Activated naive CD8-positive, alpha-beta T cell (primary cell): ENCODE data around the gene GAL3ST3.
"Not testable (repeated sequence)": the region's sequence is repeated elsewhere in the genome, so short reads cannot be mapped to it uniquely, and the experiment has no call there.

Experiments used
- H3K27ac Mint-ChIP-seq: one replicate; pipeline ENCODE4 v1.8.0; 2021; ENCODE audit warnings: mixed read lengths
- H3K27me3 Mint-ChIP-seq: one replicate; pipeline ENCODE4 v1.8.0; 2021; ENCODE audit warnings: mixed read lengths
- H3K36me3 Mint-ChIP-seq: one replicate; pipeline ENCODE4 v1.8.0; 2021; ENCODE audit warnings: mixed read lengths
- H3K4me1 Mint-ChIP-seq: one replicate; pipeline ENCODE4 v1.8.0; 2021; ENCODE audit warnings: low read depth, mixed read lengths
- H3K4me3 Mint-ChIP-seq: one replicate; pipeline ENCODE4 v1.8.0; 2021; ENCODE audit warnings: mild to moderate bottlenecking, mixed read lengths
- H3K9me3 Mint-ChIP-seq: one replicate; pipeline ENCODE4 v1.8.0; 2021; ENCODE audit warnings: low read depth, mixed read lengths

The GAL3ST3 gene

GRCh38 chr11:66015936-66016792, 32.8 kb downstream of the GAL3ST3 start:
- H3K9me3 Mint-ChIP-seq, result no peaks in the 10 kb centered on the region
- H3K36me3 Mint-ChIP-seq, result no peaks in the 10 kb centered on the region
- no peak overlapping the region for H3K27ac Mint-ChIP-seq

DNA sequence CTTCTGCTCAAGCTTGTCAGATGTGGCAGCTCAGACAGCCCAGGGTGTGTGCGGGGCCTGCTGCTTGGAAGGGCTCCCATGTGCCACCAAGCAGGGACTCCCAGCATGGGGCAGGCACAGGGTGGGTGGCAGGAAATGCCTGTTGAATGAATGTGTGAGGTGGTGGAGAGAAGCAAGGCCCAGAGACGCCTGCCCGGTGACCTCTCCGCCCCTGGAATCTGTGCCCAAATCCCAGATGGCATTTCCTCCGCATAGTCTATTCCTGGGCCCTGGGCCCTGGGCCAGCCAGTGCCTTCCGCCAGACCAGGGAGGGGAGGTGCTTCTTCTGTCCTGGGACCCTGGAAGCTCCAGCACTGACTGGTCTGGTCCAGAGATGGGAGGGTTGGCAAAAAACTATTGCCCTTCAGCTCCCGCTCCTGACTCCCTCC, 33.5 kb downstream of the GAL3ST3 start:
- Mint-ChIP-seq H3K27me3 (peaks cover 2% of the 10 kb centered on the region), H3K4me1 (peaks cover 7% of the 10 kb centered on the region), H3K27ac (no peak overlapping the region), H3K4me3 (no peak overlapping the region), H3K9me3 (no peaks in the 10 kb centered on the region), H3K36me3 (no peaks in the 10 kb centered on the region)

More at GRCh38 chr11:66015936-66016792, 32.8 kb downstream of the GAL3ST3 start:
- Mint-ChIP-seq H3K4me3 (no peak overlapping the region), H3K27me3 (peaks cover 2% of the 10 kb centered on the region), H3K4me1 (peaks cover 8% of the 10 kb centered on the region)

DNA sequence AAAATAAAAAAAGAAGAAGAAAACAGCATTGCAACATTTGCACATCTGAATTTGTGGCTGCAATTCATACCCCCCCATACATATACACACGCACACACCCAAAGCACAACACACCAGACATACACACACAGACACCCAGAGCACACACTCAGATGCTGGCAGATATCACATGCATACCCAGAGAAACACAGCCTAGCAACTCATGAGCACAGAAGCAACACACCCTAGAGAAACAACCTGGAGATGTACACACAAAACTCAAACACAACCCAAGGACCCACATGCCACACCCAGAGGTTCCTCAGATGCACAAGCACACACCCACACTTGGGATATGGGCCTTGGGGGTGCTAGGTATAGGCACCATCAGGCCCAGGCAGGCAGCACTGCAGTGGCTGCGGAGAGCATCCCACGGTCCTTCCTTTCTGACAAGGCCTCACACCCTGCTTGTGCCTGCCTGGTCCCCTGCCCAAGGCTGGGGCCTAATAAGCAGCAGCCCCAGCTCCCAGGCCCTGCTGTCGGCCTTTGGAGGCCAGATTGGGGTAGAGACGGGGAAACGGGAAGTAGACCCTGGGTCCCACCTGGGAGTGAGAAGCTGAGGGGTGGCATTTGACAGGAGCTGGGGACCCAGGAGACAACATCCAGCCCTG, 34.0 kb downstream of the GAL3ST3 start:
- peaks cover 9% of the 10 kb centered on the region for H3K4me1 Mint-ChIP-seq
- peaks cover 2% of the 10 kb centered on the region for H3K27me3 Mint-ChIP-seq
- H3K9me3 Mint-ChIP-seq, result no peaks in the 10 kb centered on the region
- no peak overlapping the region for H3K27ac Mint-ChIP-seq
- H3K4me3 Mint-ChIP-seq, result no peak overlapping the region
- H3K36me3 Mint-ChIP-seq, result no peaks in the 10 kb centered on the region

DNA sequence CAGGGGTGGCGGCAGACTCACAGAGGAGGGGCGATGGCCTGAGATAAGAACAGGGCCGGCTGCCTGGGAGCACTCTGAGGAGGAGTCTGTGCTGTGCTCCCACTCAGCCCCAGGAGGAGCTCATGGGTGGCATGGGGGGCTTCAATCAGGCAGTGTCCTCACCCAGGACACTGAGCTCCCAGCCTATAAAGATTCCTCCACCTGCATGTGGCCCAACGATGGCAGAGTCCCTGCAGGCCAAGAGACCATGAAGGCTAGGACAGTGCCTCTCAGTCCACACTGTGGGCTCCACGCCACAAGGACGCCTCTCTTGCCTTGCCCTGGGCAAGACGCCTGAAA, 35.2 kb downstream of the GAL3ST3 start:
- Mint-ChIP-seq H3K4me3 (no peak overlapping the region), H3K27ac (no peak overlapping the region), H3K4me1 (peaks cover 9% of the 10 kb centered on the region), H3K9me3 (no peaks in the 10 kb centered on the region), H3K27me3 (peaks cover 2% of the 10 kb centered on the region), H3K36me3 (no peaks in the 10 kb centered on the region)

DNA sequence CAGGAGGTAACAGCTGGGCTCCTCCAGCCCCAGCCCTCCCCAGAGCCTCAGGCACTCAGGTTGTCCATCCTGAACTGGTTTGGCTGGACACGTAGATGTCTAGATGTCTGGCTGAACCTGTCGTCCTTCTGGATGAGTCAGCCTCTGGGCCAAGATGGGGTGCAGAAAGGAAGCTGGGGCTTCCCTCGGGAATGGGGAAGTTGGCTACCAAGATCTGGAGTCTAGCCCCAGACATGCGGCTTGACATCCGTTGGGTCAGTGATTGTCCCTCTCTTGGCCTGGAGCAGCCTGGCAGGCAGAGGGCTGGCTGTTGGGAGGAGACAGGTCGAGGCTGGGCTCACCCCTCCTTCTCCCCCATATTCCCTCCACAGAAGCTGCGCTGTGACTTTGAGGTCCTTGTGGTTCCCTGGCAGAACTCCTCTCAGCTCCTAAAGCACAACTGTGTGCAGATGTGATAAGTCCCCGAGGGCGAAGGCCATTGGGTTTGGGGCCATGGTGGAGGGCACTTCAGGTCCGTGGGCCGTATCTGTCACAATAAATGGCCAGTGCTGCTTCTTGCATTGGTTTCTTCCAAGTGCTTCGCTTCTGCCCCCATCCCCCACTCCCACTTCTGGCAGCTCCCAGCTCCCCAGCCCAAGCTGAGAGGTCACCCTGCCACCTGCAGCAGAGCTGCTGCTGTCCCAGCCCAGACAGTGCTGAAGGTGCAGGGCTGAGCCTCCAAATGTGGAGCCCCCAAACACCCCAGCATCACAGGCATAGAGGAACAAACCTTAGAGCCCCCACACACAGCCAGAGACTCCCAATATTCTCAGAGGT, 35.8 kb downstream of the GAL3ST3 start:
- Mint-ChIP-seq H3K4me1 (peaks cover 10% of the 10 kb centered on the region), H3K27me3 (peaks cover 2% of the 10 kb centered on the region), H3K9me3 (no peaks in the 10 kb centered on the region), H3K27ac (no peak overlapping the region), H3K4me3 (no peak overlapping the region), H3K36me3 (no peaks in the 10 kb centered on the region)

DNA sequence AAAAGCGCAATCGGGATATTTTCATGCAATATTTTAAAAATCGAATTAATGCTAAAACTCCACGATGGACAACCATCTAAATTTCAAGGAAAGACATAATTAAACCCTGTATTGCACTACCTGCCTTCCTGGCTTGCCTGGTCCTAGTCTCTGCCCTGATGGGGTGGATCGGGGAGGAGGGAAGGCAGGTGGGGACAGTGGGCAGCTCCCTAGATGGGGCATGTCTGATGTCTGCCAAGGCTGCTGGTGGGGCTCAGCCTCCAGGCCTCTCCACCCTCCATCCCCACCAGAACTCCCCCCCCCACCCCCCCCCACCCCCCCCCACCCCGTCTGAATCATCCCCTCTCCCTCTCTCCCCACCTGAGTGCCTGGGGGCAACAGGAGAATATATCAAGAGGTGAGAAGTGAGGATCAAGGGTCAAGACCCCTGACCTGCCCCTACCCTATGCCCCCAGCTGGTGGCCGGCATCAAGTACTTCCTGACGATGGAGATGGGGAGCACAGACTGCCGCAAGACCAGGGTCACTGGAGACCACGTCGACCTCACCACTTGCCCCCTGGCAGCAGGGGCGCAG, 36.5 kb downstream of the GAL3ST3 start:
- peaks cover 9% of the 10 kb centered on the region for H3K4me1 Mint-ChIP-seq
- H3K4me3 Mint-ChIP-seq, result no peak overlapping the region
- H3K27ac Mint-ChIP-seq, result no peak overlapping the region
- no peaks in the 10 kb centered on the region for H3K36me3 Mint-ChIP-seq
- H3K27me3 Mint-ChIP-seq, result peaks cover 2% of the 10 kb centered on the region
- H3K9me3 Mint-ChIP-seq, result no peaks in the 10 kb centered on the region

DNA sequence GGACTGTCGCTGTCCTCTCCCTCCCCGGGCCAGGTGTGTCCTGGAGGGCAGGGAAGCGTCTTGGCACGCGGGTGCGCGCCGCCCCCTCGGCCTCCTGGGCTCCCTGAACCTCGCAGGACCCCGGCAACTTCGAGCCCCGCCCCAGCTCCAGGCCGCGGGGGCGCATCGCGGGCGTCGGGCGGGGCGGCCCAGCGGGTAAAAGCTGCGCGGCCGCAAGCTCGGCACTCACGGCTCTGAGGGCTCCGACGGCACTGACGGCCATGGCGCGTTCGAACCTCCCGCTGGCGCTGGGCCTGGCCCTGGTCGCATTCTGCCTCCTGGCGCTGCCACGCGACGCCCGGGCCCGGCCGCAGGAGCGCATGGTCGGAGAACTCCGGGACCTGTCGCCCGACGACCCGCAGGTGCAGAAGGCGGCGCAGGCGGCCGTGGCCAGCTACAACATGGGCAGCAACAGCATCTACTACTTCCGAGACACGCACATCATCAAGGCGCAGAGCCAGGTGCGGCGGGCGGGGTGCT, 37.1 kb downstream of the GAL3ST3 start, which contains the start of gene CST6:
Gene CST6, plus strand, starts transcription at position 224 of the 519 bp plus-strand sequence. Its CDS starts 37 bp downstream, at position 261.
- Mint-ChIP-seq H3K9me3 (no peaks in the 10 kb centered on the region), H3K27ac (no peak within 1 kb of the TSS), H3K36me3 (no peaks in the 10 kb centered on the region), H3K27me3 (peaks cover 2% of the 10 kb centered on the region), H3K4me3 (no peak within 1 kb of the TSS), H3K4me1 (peaks cover 6% of the 10 kb centered on the region)

DNA sequence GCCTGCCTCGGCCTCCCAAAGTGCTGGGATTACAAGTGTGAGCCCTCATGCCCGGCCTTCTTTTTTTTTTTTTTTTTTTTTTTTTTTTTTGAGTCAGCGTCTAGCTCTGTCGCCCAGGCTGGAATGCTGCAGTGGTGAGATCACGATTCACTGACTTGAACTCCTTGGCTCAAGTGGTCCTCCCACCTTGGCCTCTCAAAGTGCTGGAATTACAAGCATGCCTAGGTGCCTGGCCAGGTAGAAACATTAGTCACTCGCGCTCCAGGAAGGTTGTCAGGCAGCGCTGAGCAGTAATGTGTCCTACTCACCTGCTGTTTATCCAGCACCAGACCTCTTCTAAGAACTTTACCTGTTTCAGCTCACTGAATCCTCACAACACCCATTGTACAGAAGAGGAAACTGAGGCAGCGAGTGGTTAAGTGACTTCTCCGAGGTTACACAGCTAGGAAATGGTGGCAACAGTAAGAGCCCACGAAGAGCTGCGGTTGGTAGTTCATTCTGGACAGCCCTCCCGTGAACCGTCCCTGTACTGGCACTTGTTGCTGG, 37.6 kb downstream of the GAL3ST3 start:
- H3K36me3 Mint-ChIP-seq, result no peaks in the 10 kb centered on the region
- H3K27ac Mint-ChIP-seq, result no peak overlapping the region
- no peak overlapping the region for H3K4me3 Mint-ChIP-seq
- H3K9me3 Mint-ChIP-seq, result no peaks in the 10 kb centered on the region
- peaks cover 6% of the 10 kb centered on the region for H3K4me1 Mint-ChIP-seq
- H3K27me3 Mint-ChIP-seq, result peaks cover 2% of the 10 kb centered on the region

DNA sequence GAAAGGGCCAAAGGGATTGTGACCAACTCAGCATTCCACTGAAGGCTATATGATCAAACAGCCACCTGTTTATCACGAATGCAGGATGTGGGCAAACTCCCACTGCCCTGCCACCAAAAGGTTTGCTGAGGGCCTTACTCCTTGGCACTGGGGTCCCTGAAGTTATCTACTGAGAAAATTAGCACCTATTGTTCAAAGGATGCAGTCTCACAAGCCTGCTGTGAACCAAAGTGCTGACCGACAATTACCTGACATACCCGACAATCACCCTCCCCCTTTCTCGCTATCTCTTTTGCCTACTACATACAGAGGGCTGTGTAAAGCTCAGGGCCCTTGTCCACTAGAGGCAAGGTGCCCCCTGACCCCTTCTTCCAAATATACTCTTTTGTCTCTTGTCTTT, 38.9 kb downstream of the GAL3ST3 start:
- H3K4me3 Mint-ChIP-seq, H3K27ac Mint-ChIP-seq, H3K4me1 Mint-ChIP-seq, H3K27me3 Mint-ChIP-seq, H3K36me3 Mint-ChIP-seq, H3K9me3 Mint-ChIP-seq: not testable (repeated sequence)

GRCh38 chr11:66008468-66009101, 40.4 kb downstream of the GAL3ST3 start:
- Mint-ChIP-seq H3K27ac (no peak overlapping the region), H3K27me3 (no peaks in the 10 kb centered on the region), H3K4me1 (peaks cover 11% of the 10 kb centered on the region), H3K4me3 (no peak overlapping the region), H3K36me3 (peaks cover 2% of the 10 kb centered on the region), H3K9me3 (no peaks in the 10 kb centered on the region)

DNA sequence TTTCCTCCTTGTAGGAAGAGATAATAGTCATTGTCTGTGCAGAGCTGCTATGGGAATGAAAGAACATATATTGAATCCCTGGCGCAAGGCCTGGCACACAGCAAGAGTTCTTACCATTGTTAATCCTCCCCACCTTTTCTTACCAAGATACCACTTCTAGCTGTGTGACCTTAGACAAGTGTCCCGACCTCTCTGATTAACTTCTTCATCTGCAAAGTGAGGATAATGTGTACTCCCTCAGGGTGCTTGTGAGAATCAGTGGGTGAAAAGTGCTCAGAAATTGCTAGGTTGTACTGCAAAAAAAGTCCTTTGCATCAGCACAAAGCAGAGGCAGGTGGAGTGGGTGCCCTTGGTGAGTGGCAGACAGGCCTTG, 40.9 kb downstream of the GAL3ST3 start:
- Mint-ChIP-seq H3K4me1 (peaks cover 16% of the 10 kb centered on the region), H3K27ac (peak overlapping the region; percentile 0), H3K4me3 (no peak overlapping the region), H3K9me3 (no peaks in the 10 kb centered on the region), H3K36me3 (peaks cover 2% of the 10 kb centered on the region), H3K27me3 (no peaks in the 10 kb centered on the region)

DNA sequence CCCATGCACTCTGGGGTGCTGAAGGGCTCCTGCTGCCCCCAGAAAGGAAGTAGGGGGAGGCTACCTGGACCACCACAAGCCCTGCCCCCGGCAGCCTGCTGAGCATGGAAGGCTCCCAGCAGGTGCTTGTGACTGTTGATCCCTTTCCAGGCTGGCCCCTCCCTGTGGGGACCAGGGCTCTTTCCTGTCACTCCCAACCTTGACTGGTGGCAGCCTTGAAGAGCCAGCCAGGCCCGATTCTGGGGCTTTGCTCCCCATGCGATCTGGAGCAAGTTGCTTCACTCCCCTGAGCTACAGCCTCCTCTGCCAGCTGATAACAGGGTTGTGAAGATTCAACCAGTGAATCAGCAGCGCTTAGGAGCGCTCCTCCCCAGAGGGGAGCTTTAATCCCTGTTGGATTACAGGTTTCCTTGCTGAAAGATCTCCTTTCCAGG, 41.7 kb downstream of the GAL3ST3 start:
- Mint-ChIP-seq H3K4me3 (no peak overlapping the region), H3K36me3 (peaks cover 2% of the 10 kb centered on the region), H3K27ac (no peak overlapping the region), H3K4me1 (peaks cover 20% of the 10 kb centered on the region), H3K9me3 (no peaks in the 10 kb centered on the region), H3K27me3 (no peaks in the 10 kb centered on the region)

DNA sequence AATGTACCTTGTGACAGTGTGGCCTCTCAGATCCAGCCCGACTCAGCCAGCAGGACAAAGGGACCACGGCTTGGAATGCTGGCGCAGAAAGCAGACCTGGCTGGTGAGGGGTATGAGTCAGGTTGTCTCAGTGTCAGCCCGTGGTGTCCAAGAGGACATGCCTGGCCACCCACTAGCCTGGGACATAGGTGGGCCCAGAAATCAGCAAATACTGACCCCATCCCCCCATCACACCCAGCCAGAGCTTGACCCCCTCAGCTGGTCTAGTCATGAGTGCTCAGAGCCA, 42.1 kb downstream of the GAL3ST3 start:
- no peak overlapping the region for H3K27ac Mint-ChIP-seq
- H3K27me3 Mint-ChIP-seq, result no peaks in the 10 kb centered on the region
- H3K4me1 Mint-ChIP-seq, result peaks cover 20% of the 10 kb centered on the region
- H3K36me3 Mint-ChIP-seq, result peaks cover 2% of the 10 kb centered on the region
- no peaks in the 10 kb centered on the region for H3K9me3 Mint-ChIP-seq
- H3K4me3 Mint-ChIP-seq, result no peak overlapping the region
